Sigmoid colon (tissue), 7 donors: ENCODE data around the gene DNAH14. TPM values are rescaled to one million over a fixed set of nuclear protein-coding genes. Genes with fewer than 3 reads are reported as not detected.

ENCODE experiments used
- DNase-seq: peaks from one replicate; pipeline ENCODE4 v3.0.0-alpha.2; 2019
- H3K27ac ChIP-seq, 4 donors: fragments of 200-600 bp; sonication (generic); one replicate each; pipeline ENCODE4 v1.5.1; 2016 to 2019; ENCODE audit warnings: mild to moderate bottlenecking in 1 of 4
- H3K27me3 ChIP-seq, 3 donors: fragments of 200-600 bp; sonication (generic); one replicate each; pipeline ENCODE4 v1.5.1; 2019; ENCODE audit warnings: mild to moderate bottlenecking in 1 of 3
- H3K36me3 ChIP-seq, 4 donors: fragments of 200-600 bp; sonication (generic); one replicate each; pipeline ENCODE4 v1.5.1; 2016 to 2019
- H3K4me1 ChIP-seq, 4 donors: fragments of 200-600 bp; sonication (generic); one replicate each; pipeline ENCODE4 v1.5.1; 2017 to 2019
- H3K4me3 ChIP-seq, 4 donors: fragments of 200-600 bp; sonication (generic); one replicate each; pipeline ENCODE4 v1.5.1; 2017 to 2019; ENCODE audit warnings: mild to moderate bottlenecking in 2 of 4, moderate library complexity in 1 of 4
- H3K9me3 ChIP-seq, 4 donors: fragments of 200-600 bp in 3 of 4; sonication (generic) in 3 of 4; one replicate each; pipeline versions ENCODE4 v1.5.1 to v1.6.1; 2013 to 2019
- CTCF ChIP-seq, 4 experiments: fragments of 450-650 bp in 3 of 4; fragments of 200-600 bp in 1 of 4; IDR thresholded peaks; one replicate each; pipeline ENCODE4 v1.5.1; 2016 to 2019; ENCODE audit warnings: antibody characterized with exemption in 4 of 4, mild to moderate bottlenecking in 3 of 4, moderate library complexity in 2 of 4
- EP300 ChIP-seq, 4 donors: sonication (generic); formaldehyde crosslinking; IDR thresholded peaks; one replicate each; pipeline ENCODE4 v1.6.1; 2017; ENCODE audit warnings: antibody characterized with exemption in 4 of 4
- POLR2A ChIP-seq, 2 donors: fragments of 450-650 bp; IDR thresholded peaks; one replicate each; pipeline ENCODE4 v1.6.1; 2016; ENCODE audit warnings: antibody characterized with exemption in 2 of 2, mild to moderate bottlenecking in 2 of 2, moderate library complexity in 2 of 2
- POLR2AphosphoS5 ChIP-seq, 4 donors: sonication (generic); formaldehyde crosslinking; IDR thresholded peaks; one replicate each; pipeline ENCODE4 v1.6.1; 2017; ENCODE audit warnings: antibody characterized with exemption in 4 of 4
- WGBS, 2 donors: extraction: QIAGEN DNeasy Blood & Tissue Kit; methylation state at CpG; one replicate each; pipeline ENCODE4 v1.1.7; 2013; 5-methylcytosine and 5-hydroxymethylcytosine counted together
- intact Hi-C: fragments of 100-400 bp; cut with DNase I; formaldehyde crosslinking; loops from one replicate; pipeline ENCODE4 v1.15.1; 2023
- polyA plus RNA-seq, 3 donors: library from polyadenylated mRNA; stranded (reverse); fragments of 200-250 nt; gene quantifications; one replicate each; pipeline ENCODE4 v1.2.3, GENCODE V29; 2013
- total RNA-seq, 4 donors: library from RNA; depleted of rRNA; stranded (reverse); fragments of >200 nt; gene quantifications; one replicate each; pipeline ENCODE4 v1.1.0, GENCODE V29; 2016
- donor health status: healthy with polysubstance abuse.
- donor health status: Bipolar disorder and iron deficiency.
- donor health status: healthy.

The DNAH14 gene
- total and polyA plus RNA-seq, 7 donors: 2.4 to 9.7 (median 3.3) TPM

GRCh38 chr1:225350872-225351271 is 421.4 kb downstream of the DNAH14 start:
- H3K27ac ChIP-seq: no peak overlapping the region
- H3K36me3 ChIP-seq: no peaks in the 10 kb centered on the region
- DNase-seq: no peak
- no peaks in the 10 kb centered on the region for H3K9me3 ChIP-seq
- intact Hi-C loops: no loop called here
- H3K4me1 ChIP-seq: no peaks in the 10 kb centered on the region
- H3K27me3 ChIP-seq: no peaks in the 10 kb centered on the region
- no peak overlapping the region for H3K4me3 ChIP-seq
- no peak for TF ChIP-seq POLR2AphosphoS5 (IDR thresholded peaks at IDR 0.05)
- no peak for TF ChIP-seq POLR2A (IDR thresholded peaks at IDR 0.05)
- no peak for TF ChIP-seq CTCF (IDR thresholded peaks at IDR 0.05)
- TF ChIP-seq EP300 (IDR thresholded peaks at IDR 0.05): no peak

GRCh38 chr1:225354906-225355305 is 425.4 kb downstream of the DNAH14 start:
- intact Hi-C loops: no loop called here
- TF ChIP-seq EP300 (IDR thresholded peaks at IDR 0.05): no peak
- no peak for TF ChIP-seq POLR2A (IDR thresholded peaks at IDR 0.05)
- no peak for TF ChIP-seq CTCF (IDR thresholded peaks at IDR 0.05)
- TF ChIP-seq POLR2AphosphoS5 (IDR thresholded peaks at IDR 0.05): no peak
- Histone ChIP-seq H3K4me1 (no peaks in the 10 kb centered on the region), H3K27ac (no peak overlapping the region), H3K36me3 (no peaks in the 10 kb centered on the region), H3K4me3 (no peak overlapping the region), H3K27me3 (no peaks in the 10 kb centered on the region), H3K9me3 (no peaks in the 10 kb centered on the region)
- no peak for DNase-seq
- 87 to 91% methylated on average over 3 of the region's 3 CpGs for WGBS, 2 donors

- no peaks in the 10 kb centered on the region for H3K9me3 ChIP-seq
- WGBS, 2 donors: 90 to 96% methylated on average over 1 of the region's 1 CpG
Observed at GRCh38 chr1:225355863-225356262, 426.4 kb downstream of the DNAH14 start.

GRCh38 chr1:225360119-225360518 is 430.6 kb downstream of the DNAH14 start:
- intact Hi-C loops: no loop called here
- DNase-seq: no peak
- WGBS, 2 donors: 91 to 96% methylated on average over 4 of the region's 4 CpGs
- Histone ChIP-seq H3K27ac (no peak overlapping the region), H3K9me3 (no peaks in the 10 kb centered on the region), H3K4me3 (no peak overlapping the region), H3K4me1 (peaks cover 0 to 3% (median under 1%) of the 10 kb centered on the region in 4 donors), H3K36me3 (no peaks in the 10 kb centered on the region), H3K27me3 (no peaks in the 10 kb centered on the region)
- TF ChIP-seq CTCF (IDR thresholded peaks at IDR 0.05) (no peak), POLR2A (IDR thresholded peaks at IDR 0.05) (no peak), EP300 (IDR thresholded peaks at IDR 0.05) (no peak), POLR2AphosphoS5 (IDR thresholded peaks at IDR 0.05) (no peak)

More at GRCh38 chr1:225355863-225356262, 426.4 kb downstream of the DNAH14 start:
- no peak for DNase-seq
- Histone ChIP-seq H3K36me3 (no peaks in the 10 kb centered on the region), H3K4me1 (no peaks in the 10 kb centered on the region), H3K27me3 (no peaks in the 10 kb centered on the region), H3K4me3 (no peak overlapping the region), H3K27ac (no peak overlapping the region)
- intact Hi-C loops: no loop called here
- no peak for TF ChIP-seq EP300 (IDR thresholded peaks at IDR 0.05)
- TF ChIP-seq POLR2A (IDR thresholded peaks at IDR 0.05): no peak
- no peak for TF ChIP-seq CTCF (IDR thresholded peaks at IDR 0.05)
- TF ChIP-seq POLR2AphosphoS5 (IDR thresholded peaks at IDR 0.05): no peak

- Histone ChIP-seq H3K4me3 (no peak overlapping the region), H3K9me3 (no peaks in the 10 kb centered on the region), H3K36me3 (no peaks in the 10 kb centered on the region), H3K27ac (no peak overlapping the region), H3K27me3 (no peaks in the 10 kb centered on the region), H3K4me1 (peaks cover 0 to 10% (median 1%) of the 10 kb centered on the region in 4 donors)
- intact Hi-C loops: no loop called here
- no peak for TF ChIP-seq POLR2A (IDR thresholded peaks at IDR 0.05)
- no peak for DNase-seq
- WGBS, 2 donors: 93 to 97% methylated on average over 1 of the region's 1 CpG
Observed at GRCh38 chr1:225361176-225361575, 431.7 kb downstream of the DNAH14 start.
